H1 (cell line): ENCODE results near the gene PHKG2. TPM values are rescaled to one million over a fixed set of nuclear protein-coding genes. Genes with fewer than 3 reads are reported as not detected.

Experiments used
- CTCF ChIA-PET: fragments of 300-600 bp; sonication (Branson Sonifier 250); formaldehyde crosslinking; loops from one replicate; lab custom pipeline; 2021; ENCODE audit not compliant: partially characterized antibody; lab: Charles Lee
- POLR2A ChIA-PET: fragments of 300-600 bp; sonication (Branson Sonifier 250); formaldehyde crosslinking; loops from one replicate; lab custom pipeline; 2021; ENCODE audit warnings: inconsistent platforms; ENCODE audit not compliant: partially characterized antibody; lab: Charles Lee
- DNase-seq, 2 experiments: peaks; one replicate each; pipeline versions ENCODE4 v3.0.0 to v3.0.0-alpha.2; 2010 to 2022; ENCODE audit warnings: low spot score in 2 of 2, low read depth in 1 of 2, mixed read lengths in 1 of 2
- FAIRE-seq: peaks from 2 replicates; lab custom pipeline; 2011; peaks lifted over from hg19 to GRCh38; lab: Jason Lieb, UNC
- H2AFZ ChIP-seq: 2 replicates; pipeline ENCODE4 v1.8.1; 2012; ENCODE audit warnings: low read length, inconsistent platforms
- H2AK5ac ChIP-seq: 2 replicates; pipeline ENCODE4 v1.6.1; 2013; ENCODE audit warnings: low read depth, low read length
- H2BK120ac ChIP-seq: replicated peaks from 2 replicates; pipeline ENCODE3; 2013; ENCODE audit warnings: low read depth, low read length, inconsistent platforms
- H2BK12ac ChIP-seq: 2 replicates; pipeline ENCODE4 v1.6.1; 2013; ENCODE audit warnings: low read depth, low read length
- H2BK15ac ChIP-seq: 2 replicates; pipeline ENCODE4 v1.6.1; 2013; ENCODE audit warnings: low read length
- H2BK20ac ChIP-seq: 2 replicates; pipeline ENCODE4 v1.6.1; 2013; ENCODE audit warnings: low read length
- H2BK5ac ChIP-seq: 2 replicates; pipeline ENCODE4 v1.6.1; 2013; ENCODE audit warnings: low read depth, low read length
- H3K14ac ChIP-seq: 2 replicates; pipeline ENCODE4 v1.6.1; 2013; ENCODE audit warnings: inconsistent platforms; ENCODE audit not compliant: insufficient read length
- H3K18ac ChIP-seq: 2 replicates; pipeline ENCODE4 v1.6.1; 2013; ENCODE audit warnings: low read length; ENCODE audit errors: extremely low read depth
- H3K23ac ChIP-seq: 2 replicates; pipeline ENCODE4 v1.6.1; 2013; ENCODE audit warnings: inconsistent platforms; ENCODE audit not compliant: insufficient read length
- H3K23me2 ChIP-seq: 2 replicates; pipeline ENCODE4 v1.6.1; 2013; ENCODE audit warnings: low read depth, low read length
- H3K27ac ChIP-seq: 2 replicates; pipeline ENCODE4 v1.6.1; 2011; ENCODE audit warnings: low read depth, low read length, inconsistent platforms
- H3K27me3 ChIP-seq, 4 experiments: replicated peaks in 1 of 4; 1 replicate in 1 of 4; 2 replicates in 3 of 4; pipeline versions ENCODE4 v1.6.1 to v1.8.1; 2011 to 2013; ENCODE audit warnings: low read length in 3 of 4, mild to moderate bottlenecking in 3 of 4, inconsistent platforms in 2 of 4, mixed read lengths in 2 of 4, moderate library complexity in 1 of 4; ENCODE audit not compliant: control insufficient read depth in 3 of 4, insufficient read depth in 3 of 4; ENCODE audit errors: extremely low read depth in 1 of 4
- H3K36me3 ChIP-seq, 4 experiments: 2 replicates each; pipeline versions ENCODE4 v1.6.1 to v1.8.1; 2011 to 2013; ENCODE audit warnings: mild to moderate bottlenecking in 4 of 4, low read length in 3 of 4, moderate library complexity in 2 of 4, control low read depth in 1 of 4, inconsistent platforms in 1 of 4; ENCODE audit not compliant: insufficient read depth in 4 of 4, control insufficient read depth in 2 of 4
- H3K4ac ChIP-seq: replicated peaks from 2 replicates; pipeline ENCODE3; 2013; ENCODE audit warnings: low read length, low read depth, mixed read lengths, inconsistent platforms; ENCODE audit not compliant: insufficient read length
- H3K4me1 ChIP-seq, 4 experiments: replicated peaks in 1 of 4; 1 replicate in 1 of 4; 2 replicates in 3 of 4; pipeline versions ENCODE4 v1.6.1 to v1.8.1; 2011 to 2013; ENCODE audit warnings: low read length in 3 of 4, inconsistent platforms in 2 of 4, mixed read lengths in 1 of 4; ENCODE audit not compliant: insufficient read depth in 4 of 4, control insufficient read depth in 3 of 4
- H3K4me2 ChIP-seq, 2 experiments: 2 replicates each; pipeline versions ENCODE4 v1.6.1 to v1.8.1; 2011 to 2013; ENCODE audit warnings: low read depth in 2 of 2, low read length in 2 of 2, control low read depth in 1 of 2, inconsistent platforms in 1 of 2, mild to moderate bottlenecking in 1 of 2; ENCODE audit not compliant: insufficient read depth in 1 of 2
- H3K4me3 ChIP-seq, 4 experiments: fragments of 200-600, 300-600 bp in 1 of 4; sonication (generic), shearing (Covaris generic), sonication (Bioruptor Twin) in 1 of 4; 2 replicates each; pipeline versions ENCODE4 v1.5.1 to v1.8.1; 2011 to 2016; ENCODE audit warnings: low read length in 4 of 4, low read depth in 3 of 4, control low read depth in 2 of 4, inconsistent platforms in 2 of 4, mild to moderate bottlenecking in 2 of 4, mixed read lengths in 1 of 4, moderate library complexity in 1 of 4; ENCODE audit not compliant: insufficient read depth in 2 of 4; ENCODE audit errors: extremely low read depth in 1 of 4
- H3K56ac ChIP-seq: replicated peaks from 2 replicates; pipeline ENCODE3; 2013; ENCODE audit warnings: low read depth, mild to moderate bottlenecking, mixed read lengths, low read length, inconsistent platforms; ENCODE audit not compliant: insufficient read length
- H3K79me1 ChIP-seq: 2 replicates; pipeline ENCODE4 v1.6.1; 2013; ENCODE audit warnings: low read depth, low read length, control low read depth
- H3K79me2 ChIP-seq, 2 experiments: 2 replicates each; pipeline versions ENCODE4 v1.6.1 to v1.8.1; 2012 to 2013; ENCODE audit warnings: low read length in 2 of 2, mild to moderate bottlenecking in 2 of 2, inconsistent platforms in 1 of 2; ENCODE audit not compliant: insufficient read depth in 2 of 2, control insufficient read depth in 1 of 2
- H3K9ac ChIP-seq, 4 experiments: replicated peaks in 1 of 4; 1 replicate in 1 of 4; 2 replicates in 3 of 4; pipeline versions ENCODE4 v1.6.1 to v1.8.1; 2011 to 2013; ENCODE audit warnings: low read depth in 3 of 4, low read length in 3 of 4, control low read depth in 2 of 4, mild to moderate bottlenecking in 2 of 4, moderate library complexity in 2 of 4, inconsistent platforms in 1 of 4; ENCODE audit errors: extremely low read depth in 1 of 4
- H3K9me3 ChIP-seq, 2 experiments: 2 replicates each; pipeline versions ENCODE4 v1.6.1 to v1.8.1; 2012 to 2013; ENCODE audit warnings: mild to moderate bottlenecking in 2 of 2, moderate library complexity in 2 of 2, control low read depth in 1 of 2, inconsistent platforms in 1 of 2, low read depth in 1 of 2, low read length in 1 of 2, mixed read lengths in 1 of 2; ENCODE audit not compliant: insufficient read depth in 2 of 2
- H4K20me1 ChIP-seq, 2 experiments: replicated peaks in 1 of 2; 2 replicates each; pipeline versions ENCODE3 to v1.8.1; 2011 to 2013; ENCODE audit warnings: inconsistent platforms in 2 of 2, low read length in 2 of 2, mild to moderate bottlenecking in 1 of 2; ENCODE audit not compliant: insufficient read depth in 2 of 2, control insufficient read depth in 1 of 2
- H4K5ac ChIP-seq: 2 replicates; pipeline ENCODE4 v1.6.1; 2013; ENCODE audit warnings: low read length, low read depth, mixed read lengths, inconsistent platforms; ENCODE audit not compliant: insufficient read length
- H4K8ac ChIP-seq: 2 replicates; pipeline ENCODE4 v1.8.0; 2013; ENCODE audit warnings: mild to moderate bottlenecking, moderate library complexity, low read length, inconsistent platforms; ENCODE audit not compliant: insufficient read depth; ENCODE audit errors: extremely low read depth
- H4K91ac ChIP-seq: replicated peaks from 2 replicates; pipeline ENCODE3; 2013; ENCODE audit warnings: low read length, mixed read lengths, inconsistent platforms; ENCODE audit not compliant: insufficient read length
- ATF3 ChIP-seq: IDR thresholded peaks from 2 replicates; pipeline ENCODE4 v1.6.1; 2011; ENCODE audit warnings: low read depth, mild to moderate bottlenecking, low read length; ENCODE audit not compliant: insufficient read depth
- BACH1 ChIP-seq: IDR thresholded peaks from 2 replicates; pipeline ENCODE4 v1.6.1; 2012; ENCODE audit warnings: low read length, improper control_type of control experiment
- CBX5 ChIP-seq: fragments of 300-800, 300-1000 bp; sonication (generic); IDR thresholded peaks from 2 replicates; pipeline ENCODE4 v1.7.1; 2016; ENCODE audit warnings: antibody characterized with exemption, low read length, low read depth
- CEBPB ChIP-seq: IDR thresholded peaks from 2 replicates; pipeline ENCODE4 v1.6.1; 2012; ENCODE audit warnings: low read depth, low read length
- CREB1 ChIP-seq: IDR thresholded peaks from 2 replicates; pipeline ENCODE4 v1.6.1; 2012; ENCODE audit warnings: inconsistent platforms
- EGR1 ChIP-seq: IDR thresholded peaks from 2 replicates; pipeline ENCODE4 v1.6.1; 2011; ENCODE audit warnings: low read depth, low read length, borderline replicate concordance
- KDM1A ChIP-seq: fragments of 200-600, 300-600 bp; sonication (generic); IDR thresholded peaks from 2 replicates; pipeline ENCODE4 v1.7.1; 2016; ENCODE audit warnings: mild to moderate bottlenecking, low read length, borderline replicate concordance
- RBBP5 ChIP-seq: IDR thresholded peaks from 2 replicates; pipeline ENCODE4 v1.7.1; 2012; ENCODE audit warnings: low read depth, mild to moderate bottlenecking, inconsistent platforms, low read length, moderate library complexity, borderline replicate concordance
- RXRA ChIP-seq: IDR thresholded peaks from 2 replicates; pipeline ENCODE4 v1.6.1; 2011; ENCODE audit warnings: low read depth, mild to moderate bottlenecking, low read length, moderate library complexity; ENCODE audit not compliant: insufficient read depth
- SP1 ChIP-seq: IDR thresholded peaks from 2 replicates; pipeline ENCODE4 v1.6.1; 2011; ENCODE audit warnings: low read depth, low read length
- SRF ChIP-seq: IDR thresholded peaks from 2 replicates; pipeline ENCODE4 v1.6.1; 2011; ENCODE audit warnings: mild to moderate bottlenecking, low read depth, low read length, moderate library complexity
- TEAD4 ChIP-seq: IDR thresholded peaks from 2 replicates; pipeline ENCODE4 v1.6.1; 2012; ENCODE audit warnings: low read depth, low read length, inconsistent platforms, mixed read lengths
- WGBS, 2 experiments: shearing (Covaris generic) in 1 of 2; methylation state at CpG; one replicate each; pipeline versions ENCODE4 v1.1.6 to v1.1.7; 2013 to 2015; ENCODE audit warnings: low lambda C conversion rate in 2 of 2, mixed read lengths in 2 of 2, inconsistent platforms in 1 of 2, low coverage in 1 of 2, missing lambda C conversion rate in 1 of 2; ENCODE audit not compliant: insufficient replicate concordance in 2 of 2, insufficient coverage in 1 of 2, insufficient read length in 1 of 2; ENCODE audit errors: extremely low coverage in 1 of 2, missing lambda C conversion rate in 1 of 2; 5-methylcytosine and 5-hydroxymethylcytosine counted together
- polyA plus RNA-seq, 7 experiments: library from polyadenylated mRNA; depleted of rRNA in 3 of 7; stranded (reverse) in 5 of 7; unstranded in 2 of 7; fragments of >200 nt in 5 of 7; fragments of 200-250 nt in 2 of 7; gene quantifications; 1 replicate in 5 of 7; 2 replicates in 1 of 7; 4 replicates in 1 of 7; pipeline versions ENCODE4 v1.2.1 to v1.2.3, GENCODE V29; 2011 to 2013; ENCODE audit warnings: missing spikeins in 2 of 7, mixed read lengths in 2 of 7
- total RNA-seq: library from RNA; stranded (reverse); fragmentation: NEBNext Ultra II Directional; extraction: Animal tissue kit (Norgen Biotek cat#: 25700); gene quantifications from 2 replicates; pipeline ENCODE4 v1.2.1, GENCODE V29; 2021

PHKG2 gene
- total and polyA plus RNA-seq, 2 of the 8 experiments (the other 6 are each of a cell fraction or from before 2014, with no cell fraction given) = 36.0 to 53.4 TPM

- Histone ChIP-seq H3K27ac (no peak overlapping the region), H4K5ac (no peak overlapping the region), H2BK15ac (no peak overlapping the region), H3K9ac (no peak overlapping the region), H4K20me1 (peaks cover 8 to 30% of the 10 kb centered on the region in 2 experiments), H2BK20ac (no peak overlapping the region), H4K8ac (no peak overlapping the region), H2BK12ac (no peak overlapping the region), H2BK5ac (no peak overlapping the region), H3K23ac (no peak overlapping the region), H3K4me3 (no peak overlapping the region), H3K36me3 (peaks cover 47 to 83% (median 78%) of the 10 kb centered on the region in 4 experiments), H3K27me3 (no peaks in the 10 kb centered on the region), H3K23me2 (no peaks in the 10 kb centered on the region; the same call in 1 of the 2 replicates), H3K79me2 (no peaks in the 10 kb centered on the region), H3K79me1 (peaks cover 6% of the 10 kb centered on the region; the same call in 1 of the 2 replicates), H3K18ac (no peak overlapping the region), H3K9me3 (no peaks in the 10 kb centered on the region), H2AK5ac (no peak overlapping the region), H3K56ac (no peak overlapping the region), H3K4me2 (no peak overlapping the region), H3K4me1 (no peaks in the 10 kb centered on the region), H2BK120ac (no peak overlapping the region), H2AFZ (no peak overlapping the region)
- CTCF ChIA-PET = no interaction called here
- DNase-seq = no peak
- POLR2A ChIA-PET = interaction anchor here (0.6 to 6.8 kb wide), 7 partner anchors 10 to 320 kb away, joined by 3 to 80 read pairs (median 21); partner anchors contain the start of gene SRCAP
- 80% methylated on average over 9 of the region's 9 CpGs; no CpG with 5 or more reads in 1 of the 2 experiments for WGBS, 2 experiments
- TF ChIP-seq TEAD4 = no peak
- no peak for TF ChIP-seq SRF
- TF ChIP-seq CREB1 = no peak
- no peak for TF ChIP-seq RXRA
- no peak for TF ChIP-seq SP1
- TF ChIP-seq CEBPB = no peak
- no peak for TF ChIP-seq BACH1
- TF ChIP-seq EGR1 = no peak
- no peak for TF ChIP-seq CBX5
- no peak for TF ChIP-seq KDM1A
- no peak for TF ChIP-seq ATF3
- no peak for TF ChIP-seq RBBP5
- TF ChIP-seq, all 59 proteins: peak for 0
- Histone ChIP-seq H3K14ac (no peak overlapping the region), H4K91ac (no peak overlapping the region), H3K4ac (no peak overlapping the region)
- FAIRE-seq = no peak
Observed at GRCh38 chr16:30720694-30721093, 27.5 kb upstream of the PHKG2 start.
